Thoracic aorta (tissue), 2 donors: ENCODE results near the gene ZNF524. TPM values are rescaled to one million over a fixed set of nuclear protein-coding genes. Genes with fewer than 3 reads are reported as not detected.

Source experiments
- ATAC-seq: fragments of 150-250 bp; one replicate; pipeline ENCODE4 v1.8.0; 2017; ENCODE audit warnings: low read depth; ENCODE audit not compliant: insufficient number of reproducible peaks, low FRiP score
- DNase-seq: peaks from one replicate; pipeline ENCODE4 v3.0.0-alpha.2; 2020; ENCODE audit warnings: low spot score
- H3K27ac ChIP-seq, 2 donors: fragments of 200-600 bp; sonication (generic); 1 replicate in 1 of 2; 2 replicates in 1 of 2; pipeline ENCODE4 v1.5.1; 2016; ENCODE audit warnings: mild to moderate bottlenecking in 2 of 2, moderate library complexity in 2 of 2
- H3K27me3 ChIP-seq: fragments of 200-600 bp; sonication (generic); replicated peaks from 2 replicates; pipeline ENCODE4 v1.6.0; 2016; ENCODE audit warnings: mild to moderate bottlenecking; ENCODE audit not compliant: insufficient read depth
- H3K36me3 ChIP-seq: fragments of 200-600 bp; sonication (generic); one replicate; pipeline ENCODE4 v1.5.1; 2016
- H3K4me1 ChIP-seq, 2 donors: fragments of 200-600 bp; sonication (generic); 1 replicate in 1 of 2; 2 replicates in 1 of 2; pipeline versions ENCODE4 v1.5.1 to v1.6.0; 2016; ENCODE audit warnings: low read depth in 2 of 2, mild to moderate bottlenecking in 1 of 2; ENCODE audit not compliant: control insufficient read depth in 1 of 2
- H3K4me3 ChIP-seq: fragments of 200-600 bp; sonication (generic); 2 replicates; pipeline ENCODE4 v1.5.1; 2016; ENCODE audit warnings: mild to moderate bottlenecking
- H3K9me3 ChIP-seq: fragments of 200-600 bp; sonication (generic); 2 replicates; pipeline ENCODE4 v1.5.1; 2016
- CTCF ChIP-seq: fragments of 200-600 bp; sonication (generic); IDR thresholded peaks from one replicate; pipeline ENCODE4 v1.5.1; 2019; ENCODE audit warnings: antibody characterized with exemption
- total RNA-seq, 2 donors: library from RNA; depleted of rRNA; stranded (reverse); fragments of >200 nt; gene quantifications; one replicate each; pipeline versions ENCODE4 v1.1.0 to v1.2.3, GENCODE V29; 2016

Gene ZNF524
- total RNA-seq, 2 donors from 2014 or later = 21.7 to 26.4 TPM

GRCh38 chr19:55593096-55593772 lies 6.9 kb upstream of the ZNF524 start:
- no peak overlapping the region for H3K4me3 ChIP-seq
- no peak for ATAC-seq
- no peak overlapping the region for H3K27ac ChIP-seq
- DNase-seq = no peak
- no peaks in the 10 kb centered on the region for H3K9me3 ChIP-seq
- peaks cover 12% of the 10 kb centered on the region for H3K36me3 ChIP-seq
- no peak for TF ChIP-seq CTCF
- H3K27me3 ChIP-seq = no peaks in the 10 kb centered on the region
- peaks cover 0 to under 1% of the 10 kb centered on the region in 2 donors for H3K4me1 ChIP-seq

- Histone ChIP-seq H3K4me3 (no peak overlapping the region), H3K9me3 (no peaks in the 10 kb centered on the region), H3K27me3 (no peaks in the 10 kb centered on the region), H3K4me1 (peaks cover 0 to 8% of the 10 kb centered on the region in 2 donors), H3K36me3 (peaks cover 12% of the 10 kb centered on the region), H3K27ac (no peak overlapping the region)
- DNase-seq (no peak), ATAC-seq (no peak)
- no peak for TF ChIP-seq CTCF
Measured at GRCh38 chr19:55594996-55595545, 5.0 kb upstream of the ZNF524 start.

- H3K9me3 ChIP-seq = no peaks in the 10 kb centered on the region
- no peak for ATAC-seq
- TF ChIP-seq CTCF = no peak
- H3K27me3 ChIP-seq = no peaks in the 10 kb centered on the region
- H3K36me3 ChIP-seq = peaks cover 12% of the 10 kb centered on the region
- no peak overlapping the region for H3K4me3 ChIP-seq
- no peak overlapping the region for H3K27ac ChIP-seq
- H3K4me1 ChIP-seq = peaks cover 0 to 16% of the 10 kb centered on the region in 2 donors
- DNase-seq = no peak
Measured at GRCh38 chr19:55596304-55596703, 3.8 kb upstream of the ZNF524 start.

GRCh38 chr19:55597501-55597921 lies 2.6 kb upstream of the ZNF524 start:
- TF ChIP-seq CTCF = no peak
- Histone ChIP-seq H3K9me3 (no peaks in the 10 kb centered on the region), H3K4me3 (no peak overlapping the region), H3K36me3 (peaks cover 12% of the 10 kb centered on the region), H3K4me1 (peaks cover 0 to 18% of the 10 kb centered on the region in 2 donors), H3K27me3 (no peaks in the 10 kb centered on the region), H3K27ac (no peak overlapping the region)
- DNase-seq (no peak), ATAC-seq (no peak)

- TF ChIP-seq CTCF = no peak
- Histone ChIP-seq H3K36me3 (peaks cover 12% of the 10 kb centered on the region), H3K27ac (peak overlapping the region in 1 of 2 donors; percentile 94), H3K4me3 (no peak overlapping the region), H3K27me3 (no peaks in the 10 kb centered on the region), H3K9me3 (no peaks in the 10 kb centered on the region), H3K4me1 (peaks cover 0 to 18% of the 10 kb centered on the region in 2 donors)
- DNase-seq (no peak), ATAC-seq (no peak)
Measured at GRCh38 chr19:55598034-55598433, 2.1 kb upstream of the ZNF524 start.
